GM12891 (cell line): ENCODE data around the gene CAPZA2.

ENCODE experiments used
- DNase-seq: peaks from one replicate; pipeline ENCODE4 v3.0.0; 2011; ENCODE audit warnings: low spot score; ENCODE audit not compliant: insufficient read length
- FAIRE-seq: peaks from 2 replicates; lab custom pipeline; 2011; peaks lifted over from hg19 to GRCh38; lab: Jason Lieb, UNC
- PAX5 ChIP-seq: IDR thresholded peaks from 2 replicates; pipeline ENCODE4 v1.6.1; 2011; ENCODE audit warnings: low read length, moderate library complexity, mild to moderate bottlenecking; ENCODE audit not compliant: insufficient read depth, severe bottlenecking
- POLR2A ChIP-seq: IDR thresholded peaks from 2 replicates; pipeline ENCODE4 v1.6.1; 2011; ENCODE audit warnings: low read depth, low read length, control low read depth
- POLR2AphosphoS5 ChIP-seq: IDR thresholded peaks from 2 replicates; pipeline ENCODE4 v1.6.1; 2011; ENCODE audit warnings: low read depth, low read length, control low read depth
- POU2F2 ChIP-seq: IDR thresholded peaks from 2 replicates; pipeline ENCODE4 v1.6.1; 2011; ENCODE audit warnings: low read depth, mild to moderate bottlenecking, control low read depth, low read length, moderate library complexity
- SPI1 ChIP-seq: IDR thresholded peaks from 2 replicates; pipeline ENCODE4 v1.6.1; 2011; ENCODE audit warnings: low read depth, low read length, control low read depth
- TAF1 ChIP-seq: IDR thresholded peaks from 2 replicates; pipeline ENCODE4 v1.6.1; 2011; ENCODE audit warnings: low read depth, low read length, control low read depth

The CAPZA2 gene

GRCh38 chr7:116832692-116833091 lies 29.7 kb upstream of the CAPZA2 start:
- no peak for TF ChIP-seq POLR2A
- TF ChIP-seq SPI1: no peak
- no peak for TF ChIP-seq POLR2AphosphoS5
- no peak for TF ChIP-seq POU2F2
- no peak for TF ChIP-seq PAX5
- no peak for TF ChIP-seq TAF1
- FAIRE-seq (no peak), DNase-seq (no peak)

GRCh38 chr7:116834815-116835504 lies 27.4 kb upstream of the CAPZA2 start:
- no peak for FAIRE-seq
- no peak for TF ChIP-seq POLR2A
- DNase-seq: no peak

GRCh38 chr7:116836048-116836447 lies 26.3 kb upstream of the CAPZA2 start:
- FAIRE-seq: no peak
- TF ChIP-seq POLR2A (no peak), PAX5 (no peak), POLR2AphosphoS5 (no peak)
- no peak for DNase-seq

GRCh38 chr7:116836911-116837310 lies 25.5 kb upstream of the CAPZA2 start:
- no peak for DNase-seq
- FAIRE-seq: no peak
- TF ChIP-seq PAX5 (no peak), POLR2AphosphoS5 (no peak), POU2F2 (no peak), POLR2A (no peak), TAF1 (no peak), SPI1 (no peak)

- no peak for TF ChIP-seq POU2F2
- TF ChIP-seq POLR2AphosphoS5: no peak
- no peak for TF ChIP-seq SPI1
- FAIRE-seq: no peak
- DNase-seq: no peak
These were observed 24.8 kb upstream of the CAPZA2 start for GRCh38 chr7:116837586-116837985.

- DNase-seq (no peak), FAIRE-seq (no peak)
- no peak for TF ChIP-seq POU2F2
- TF ChIP-seq PAX5: no peak
- TF ChIP-seq SPI1: no peak
- no peak for TF ChIP-seq POLR2AphosphoS5
- TF ChIP-seq POLR2A: no peak
- no peak for TF ChIP-seq TAF1
These were observed 22.1 kb upstream of the CAPZA2 start for GRCh38 chr7:116840256-116840655.

GRCh38 chr7:116842371-116842770 lies 20.0 kb upstream of the CAPZA2 start:
- FAIRE-seq (no peak), DNase-seq (no peak)
- TF ChIP-seq POU2F2: no peak
- TF ChIP-seq POLR2AphosphoS5: no peak
- TF ChIP-seq TAF1: no peak
- no peak for TF ChIP-seq SPI1
- TF ChIP-seq POLR2A: no peak
- TF ChIP-seq PAX5: no peak

GRCh38 chr7:116843378-116843777 lies 19.0 kb upstream of the CAPZA2 start:
- no peak for DNase-seq
- no peak for FAIRE-seq
- TF ChIP-seq POLR2A (no peak), PAX5 (no peak), POLR2AphosphoS5 (no peak), POU2F2 (no peak), SPI1 (no peak), TAF1 (no peak)

GRCh38 chr7:116851175-116851574 lies 11.2 kb upstream of the CAPZA2 start:
- TF ChIP-seq POLR2AphosphoS5: no peak
- no peak for TF ChIP-seq POU2F2
- TF ChIP-seq POLR2A: no peak
- no peak for TF ChIP-seq TAF1
- TF ChIP-seq PAX5: no peak
- no peak for TF ChIP-seq SPI1
- FAIRE-seq (no peak), DNase-seq (no peak)

- DNase-seq (no peak), FAIRE-seq (no peak)
These were observed 10.7 kb upstream of the CAPZA2 start for GRCh38 chr7:116851671-116852070.

GRCh38 chr7:116854132-116854531 lies 8.3 kb upstream of the CAPZA2 start:
- TF ChIP-seq PAX5 (no peak), TAF1 (no peak), POLR2A (no peak), POU2F2 (no peak)
- FAIRE-seq: no peak
- no peak for DNase-seq

More at GRCh38 chr7:116851671-116852070, 10.7 kb upstream of the CAPZA2 start:
- TF ChIP-seq SPI1 (no peak), POU2F2 (no peak), PAX5 (no peak), POLR2AphosphoS5 (no peak), TAF1 (no peak), POLR2A (no peak)

- TF ChIP-seq POLR2A (no peak), TAF1 (no peak), PAX5 (no peak), SPI1 (no peak), POLR2AphosphoS5 (no peak), POU2F2 (no peak)
- no peak for FAIRE-seq
- no peak for DNase-seq
These were observed 5.3 kb upstream of the CAPZA2 start for GRCh38 chr7:116857052-116857451.
